ENCODE measurements around the gene CNNM3.

The CNNM3 gene

GRCh38 chr2:96864343-96865091 lies 48.4 kb downstream of the CNNM3 start:
- DNase-seq (ENCODE audit: low spot score): no peak

- no peak for DNase-seq (ENCODE audit: low spot score)
Measured at GRCh38 chr2:96865654-96866053, 49.6 kb downstream of the CNNM3 start.

GRCh38 chr2:96866149-96866548 lies 50.1 kb downstream of the CNNM3 start:
- DNase-seq (ENCODE audit: low spot score): no peak

GRCh38 chr2:96866586-96866985 lies 50.5 kb downstream of the CNNM3 start:
- DNase-seq (ENCODE audit: low spot score): no peak

- no peak for DNase-seq (ENCODE audit: low spot score)
Measured at GRCh38 chr2:96866986-96867755, 51.1 kb downstream of the CNNM3 start.

GRCh38 chr2:96867756-96868554 lies 51.9 kb downstream of the CNNM3 start:
- no peak for DNase-seq (ENCODE audit: low spot score)

- peak; percentile 77 for DNase-seq (ENCODE audit: low spot score)
Measured at GRCh38 chr2:96868555-96869280, 52.6 kb downstream of the CNNM3 start.

- peak; percentile 73 for DNase-seq (ENCODE audit: low spot score)
Measured at GRCh38 chr2:96869281-96869821, 53.3 kb downstream of the CNNM3 start.

GRCh38 chr2:96869822-96870625 lies 54.0 kb downstream of the CNNM3 start, which contains the start of gene SEMA4C:
Gene SEMA4C, minus strand, starts transcription at chr2:96870080. Its CDS starts 2,194 bp downstream, at chr2:96867886.
- peak; percentile 82 for DNase-seq (ENCODE audit: low spot score)

GRCh38 chr2:96870626-96871255 lies 54.7 kb downstream of the CNNM3 start:
- DNase-seq (ENCODE audit: low spot score): peak; percentile 86

- DNase-seq (ENCODE audit: low spot score): no peak
Measured at GRCh38 chr2:96872591-96873349, 56.7 kb downstream of the CNNM3 start.

- no peak for DNase-seq (ENCODE audit: low spot score)
Measured at GRCh38 chr2:96873651-96874096, 57.6 kb downstream of the CNNM3 start.

GRCh38 chr2:96874198-96874831 lies 58.2 kb downstream of the CNNM3 start:
- DNase-seq (ENCODE audit: low spot score): no peak

- DNase-seq (ENCODE audit: low spot score): no peak
Measured at GRCh38 chr2:96875498-96876268, 59.6 kb downstream of the CNNM3 start.

GRCh38 chr2:96876269-96877041 lies 60.4 kb downstream of the CNNM3 start:
- DNase-seq (ENCODE audit: low spot score): no peak

- no peak for DNase-seq (ENCODE audit: low spot score)
Measured at GRCh38 chr2:96877042-96877451, 61.0 kb downstream of the CNNM3 start.

- no peak for DNase-seq (ENCODE audit: low spot score)
Measured at GRCh38 chr2:96877631-96878092, 61.6 kb downstream of the CNNM3 start.
